NCI-H2081 treated with DMSO at 0.1 percent for 48 hours (cell line): Measurements from ENCODE around the gene LYPD8.
"Not testable (repeated sequence)": the region's sequence is repeated elsewhere in the genome, so short reads cannot be mapped to it uniquely, and the experiment has no call there.

Experiments
- DNase-seq: peaks from one replicate; lab custom pipeline; 2025; lab: John Stamatoyannopoulos, UW

The LYPD8 gene

GRCh38 chr1:248755517-248755916 is at the start of gene LYPD8:
LYPD8 (minus strand) TSS chr1:248755759; CDS start chr1:248751081, 4,678 bp downstream.
- no peak for DNase-seq

GRCh38 chr1:248804771-248805681 is 49.5 kb upstream of the LYPD8 start:
- DNase-seq = no peak

GRCh38 chr1:248803501-248803900 is 47.9 kb upstream of the LYPD8 start:
- DNase-seq = not testable (repeated sequence)

GRCh38 chr1:248802454-248802853 is 46.9 kb upstream of the LYPD8 start:
- no peak for DNase-seq

DNA sequence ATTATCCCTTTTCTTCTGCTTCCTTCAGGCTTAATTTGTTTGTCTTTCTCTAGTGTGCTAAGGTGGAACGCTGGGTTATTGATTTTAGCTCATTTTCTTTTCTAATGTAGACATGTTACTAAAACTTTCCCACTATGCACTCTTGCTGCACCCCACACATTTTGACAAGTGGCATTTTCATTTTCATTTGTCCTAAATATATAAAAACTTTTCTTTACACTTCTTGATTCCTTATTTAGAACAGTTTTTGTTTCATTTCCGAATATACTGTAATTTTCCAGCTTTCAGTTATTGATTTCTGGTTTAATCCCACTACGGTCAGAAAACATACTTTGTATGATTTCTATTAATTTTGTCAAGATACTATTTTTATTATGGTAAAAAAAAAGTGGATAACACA is 44.9 kb upstream of the LYPD8 start:
- no peak for DNase-seq

DNA sequence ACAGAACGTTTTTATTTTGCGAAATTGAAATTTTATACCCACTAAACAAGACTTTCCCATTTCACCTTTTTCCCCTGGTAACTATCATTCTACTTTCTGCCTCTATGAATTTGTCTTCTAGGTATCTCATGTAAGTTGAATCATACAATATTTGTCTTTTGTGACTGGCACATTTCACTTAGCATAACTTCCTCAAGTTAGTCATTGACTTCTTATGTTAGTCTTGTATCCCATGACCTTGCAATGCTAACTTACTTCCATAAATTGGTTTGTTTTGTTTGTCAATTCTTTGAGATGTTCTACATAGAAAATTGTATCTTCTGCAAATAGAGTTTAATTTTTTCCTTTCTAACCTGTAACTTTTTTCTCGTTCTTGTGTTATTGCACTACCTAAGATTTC is 43.2 kb upstream of the LYPD8 start:
- DNase-seq = no peak

- DNase-seq = not testable (repeated sequence)
Observed at GRCh38 chr1:248794663-248795062, 39.1 kb upstream of the LYPD8 start.

GRCh38 chr1:248793592-248793991 is 38.0 kb upstream of the LYPD8 start:
- no peak for DNase-seq

- DNase-seq = no peak
Observed at GRCh38 chr1:248792342-248792741, 36.8 kb upstream of the LYPD8 start.

GRCh38 chr1:248791010-248791409 is 35.5 kb upstream of the LYPD8 start:
- DNase-seq = no peak

DNA sequence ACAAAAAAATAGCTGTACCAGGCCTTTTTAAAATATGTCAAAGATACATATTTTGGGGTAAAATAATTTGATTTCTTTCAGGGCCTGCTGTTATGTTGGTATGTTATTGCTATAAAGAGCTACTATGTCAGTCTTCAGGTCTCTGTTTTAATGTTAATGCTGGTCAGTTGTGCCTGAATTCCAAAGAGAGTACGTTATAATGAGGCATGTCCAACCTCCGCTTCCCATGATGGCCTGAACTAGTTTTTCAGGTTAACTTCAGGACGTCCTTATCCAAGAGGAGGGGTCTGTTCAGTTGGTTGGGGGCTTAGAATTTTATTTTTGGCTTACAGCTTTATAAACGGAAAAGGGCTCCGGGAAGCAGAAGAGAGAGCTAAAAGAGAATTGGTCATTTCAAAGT is 34.9 kb upstream of the LYPD8 start:
- DNase-seq = no peak

DNA sequence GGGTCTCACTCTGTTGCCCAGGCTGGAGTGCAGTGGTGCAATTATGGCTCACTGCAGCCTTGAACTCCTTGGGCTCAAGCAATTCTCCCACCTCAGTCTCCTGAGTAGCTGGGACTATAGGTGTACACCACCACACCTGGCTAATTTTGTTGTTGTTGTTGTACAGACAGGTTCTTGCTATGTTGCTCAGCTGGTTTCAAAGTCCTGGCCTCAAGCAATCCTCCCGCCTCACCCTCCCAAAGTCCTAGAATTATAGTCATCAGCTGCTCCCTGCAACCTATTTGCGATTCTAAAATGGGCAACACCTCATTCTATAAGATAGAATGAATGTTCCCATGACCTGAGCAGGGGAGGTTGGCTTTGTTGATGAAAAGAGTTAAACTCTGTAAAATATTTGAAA is 33.8 kb upstream of the LYPD8 start:
- DNase-seq = not testable (repeated sequence)

DNA sequence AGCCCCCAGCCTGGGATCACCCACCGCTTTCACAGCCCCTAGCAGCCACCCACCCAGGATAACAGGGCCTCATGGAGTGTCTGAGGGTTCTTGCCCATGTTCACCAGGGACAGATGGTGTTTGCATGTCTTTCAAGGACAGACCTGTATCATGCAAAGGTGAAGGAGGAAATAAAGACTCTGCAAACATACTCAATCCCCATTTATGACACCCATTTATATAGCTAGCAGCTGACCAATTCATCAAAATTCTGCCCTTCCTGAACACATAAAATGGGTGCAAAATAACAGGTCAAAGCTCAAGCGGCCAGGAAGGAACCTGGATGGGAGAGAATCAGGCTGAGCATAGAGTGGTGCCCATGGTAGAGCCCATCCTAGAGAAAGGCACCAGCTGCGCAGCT is 32.8 kb upstream of the LYPD8 start:
- DNase-seq = no peak

DNA sequence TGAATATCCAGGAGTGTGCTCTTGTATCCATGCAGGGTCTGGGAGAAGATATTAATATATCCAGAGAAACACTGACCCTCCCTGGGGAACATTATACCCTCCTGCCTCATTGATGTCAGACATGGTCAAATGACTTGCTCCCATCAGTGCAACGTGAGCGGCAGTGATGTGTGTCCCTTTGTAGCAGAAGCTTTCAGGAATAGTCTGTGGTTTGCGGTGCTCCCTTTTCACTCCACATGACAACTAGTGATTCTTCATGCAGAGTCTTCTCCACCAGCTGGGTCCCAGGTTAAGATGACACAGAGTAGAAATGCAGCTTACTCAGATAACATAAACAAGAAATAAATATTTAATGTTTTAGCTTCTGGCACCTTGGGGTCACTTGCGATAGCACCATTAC is 31.9 kb upstream of the LYPD8 start:
- DNase-seq = no peak

- DNase-seq = no peak
Observed at GRCh38 chr1:248786156-248786555, 30.6 kb upstream of the LYPD8 start.

DNA sequence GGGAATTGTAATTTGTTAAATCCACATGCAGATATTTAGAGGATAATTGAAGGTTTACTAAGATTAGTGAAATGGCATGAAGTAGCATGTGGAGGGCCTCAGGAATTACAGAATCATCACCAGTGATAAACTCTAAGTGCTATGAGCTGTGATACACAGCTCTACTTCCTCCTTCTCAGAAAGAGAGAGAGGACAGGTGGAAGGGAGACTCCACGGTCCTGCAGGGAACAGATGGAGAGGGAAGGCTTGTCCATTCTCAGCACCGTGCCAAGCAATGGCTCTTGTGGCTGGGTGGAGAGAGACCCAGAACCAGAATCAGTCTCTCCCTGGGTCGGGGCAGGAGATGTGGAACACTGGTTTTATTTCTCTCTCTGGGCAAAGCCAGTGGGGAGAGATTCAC is 27.8 kb upstream of the LYPD8 start:
- DNase-seq = no peak

DNA sequence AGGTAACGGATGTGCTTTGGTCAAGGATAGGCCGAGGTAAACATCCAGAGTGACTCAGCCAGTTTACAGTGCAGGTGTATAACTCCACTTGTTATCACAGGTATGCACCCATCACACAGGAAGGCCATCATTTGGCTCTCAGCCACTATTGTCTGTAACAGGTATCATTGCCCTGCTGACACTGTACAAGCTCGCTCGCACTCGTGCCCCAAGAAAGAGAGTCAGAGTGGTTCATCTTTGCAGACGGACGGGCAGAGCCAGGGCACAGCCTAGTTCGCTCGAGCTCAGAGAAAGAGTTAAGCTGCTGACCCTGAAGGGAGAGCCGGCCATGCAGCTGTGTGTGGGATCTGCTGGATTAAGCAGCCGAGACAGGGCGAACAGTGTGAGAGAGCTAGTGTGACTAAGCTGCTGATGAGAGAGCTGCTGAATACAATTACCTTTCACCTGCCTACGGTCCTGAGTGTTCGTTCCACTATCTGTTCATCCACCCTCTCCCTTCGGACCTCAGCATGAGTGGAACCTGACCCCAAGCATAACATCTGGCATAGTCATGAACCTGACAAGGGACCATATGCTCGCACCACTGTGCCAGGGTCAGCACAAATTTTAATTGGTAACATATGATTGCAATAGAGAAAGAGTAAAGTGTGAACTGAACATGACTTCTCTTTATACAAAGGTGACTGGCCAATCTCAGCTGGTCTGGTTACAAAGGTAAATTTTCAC is 27.0 kb upstream of the LYPD8 start:
- no peak for DNase-seq

GRCh38 chr1:248779350-248779749 is 23.8 kb upstream of the LYPD8 start:
- no peak for DNase-seq

DNA sequence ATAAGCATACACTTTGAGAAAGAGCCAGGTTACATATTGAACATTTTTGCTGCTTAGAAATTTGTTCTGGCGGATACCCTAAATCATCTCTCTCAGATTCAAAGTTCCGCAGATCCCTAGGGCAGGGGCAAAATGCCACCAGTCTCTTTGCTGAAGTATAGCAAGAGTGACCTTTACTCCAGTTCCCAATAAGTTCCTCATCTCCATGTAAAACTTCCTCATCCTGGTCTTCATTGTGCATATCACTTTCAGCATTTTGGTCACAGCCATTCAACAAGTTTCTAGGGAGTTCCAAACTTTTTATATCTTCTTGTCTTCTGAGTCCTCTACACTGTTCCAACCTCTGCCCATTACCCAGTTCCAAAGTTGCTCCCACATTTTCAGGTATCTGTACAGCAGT is 23.3 kb upstream of the LYPD8 start:
- no peak for DNase-seq

GRCh38 chr1:248776991-248777390 is 21.4 kb upstream of the LYPD8 start:
- no peak for DNase-seq

DNA sequence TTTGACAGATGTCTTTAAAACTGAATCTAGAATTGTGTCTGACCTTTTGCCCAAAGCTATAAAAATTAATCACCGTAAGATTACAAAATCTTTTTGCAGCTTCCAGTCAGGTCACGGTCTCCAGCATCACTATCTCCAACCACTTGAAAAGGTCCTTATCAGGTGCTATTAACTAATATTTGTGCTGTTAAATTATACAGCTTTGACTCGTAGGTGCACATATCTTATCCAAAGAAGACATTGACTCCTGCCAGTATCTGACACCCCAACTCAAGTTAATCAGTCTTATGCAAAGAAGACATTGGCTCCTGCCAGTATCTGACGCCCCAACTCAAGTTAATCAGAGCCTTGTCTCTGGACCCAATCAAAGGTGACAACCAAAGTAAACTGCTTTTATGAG is 19.9 kb upstream of the LYPD8 start:
- DNase-seq = no peak

DNA sequence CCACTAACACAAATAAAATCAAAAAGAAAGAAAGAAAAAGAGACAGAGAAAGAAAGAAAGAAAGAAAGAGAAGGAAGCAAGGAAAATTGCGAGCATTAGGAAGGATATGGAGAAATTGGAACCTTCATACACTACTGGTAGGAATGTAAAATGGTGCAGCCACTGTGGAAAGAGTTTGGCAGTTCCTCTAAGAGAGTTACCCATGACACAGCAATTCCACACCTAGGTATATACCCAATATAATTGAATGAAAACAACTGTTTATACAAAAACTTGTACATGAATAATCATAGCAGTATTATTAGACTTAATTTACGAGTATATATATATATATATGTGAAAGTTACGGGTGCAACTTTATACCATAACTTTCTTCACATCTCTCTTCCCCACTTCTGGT is 4.1 kb upstream of the LYPD8 start:
- no peak for DNase-seq

DNA sequence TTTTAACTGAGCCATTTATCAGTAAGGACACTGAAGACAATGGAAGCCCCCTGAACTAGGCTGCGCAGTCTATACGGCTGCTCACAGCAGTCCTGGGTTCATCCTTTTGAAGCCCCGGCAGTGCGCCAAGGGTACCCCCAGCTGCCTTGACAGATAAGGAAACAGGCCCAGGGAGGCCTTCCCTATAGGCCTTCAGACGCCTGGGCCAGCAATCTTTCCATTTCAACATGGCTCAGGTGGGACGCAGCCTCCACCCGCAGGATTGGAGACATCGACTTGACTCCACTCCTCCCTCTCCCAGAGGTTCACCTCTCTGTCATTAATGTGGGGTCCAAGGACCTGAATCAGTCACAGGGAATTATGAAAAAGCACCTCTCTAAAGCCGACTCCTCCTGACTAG is 2.8 kb upstream of the LYPD8 start:
- no peak for DNase-seq
